Neural progenitor cell (in vitro differentiated cells): ENCODE measurements around the gene MCL1. TPM values are rescaled to one million over a fixed set of nuclear protein-coding genes. Genes with fewer than 3 reads are reported as not detected.
A peak's percentile ranks its signal among the peaks of the same experiment; 100 is the strongest.

Experiments used
- DNase-seq: peaks from one replicate; pipeline ENCODE4 v3.0.0-alpha.2; 2016; ENCODE audit warnings: low spot score
- H2AFZ ChIP-seq: fragments of 200-600 bp; sonication (generic); replicated peaks from 2 replicates; pipeline ENCODE4 v1.6.1; 2016; ENCODE audit warnings: antibody characterized with exemption
- H3F3A ChIP-seq: fragments of 200-600 bp; sonication (generic); 2 replicates; pipeline ENCODE4 v1.6.1; 2016; ENCODE audit warnings: antibody characterized with exemption, low read depth
- H3K27ac ChIP-seq: fragments of 200-600 bp; sonication (generic); 2 replicates; pipeline ENCODE4 v1.5.1; 2016; ENCODE audit warnings: mild to moderate bottlenecking
- H3K27me3 ChIP-seq: fragments of 200-600 bp; sonication (generic); 2 replicates; pipeline ENCODE4 v1.6.1; 2016; ENCODE audit warnings: mild to moderate bottlenecking, moderate library complexity
- H3K36me3 ChIP-seq: fragments of 200-600 bp; sonication (generic); 2 replicates; pipeline ENCODE4 v1.5.1; 2016
- H3K4me1 ChIP-seq: fragments of 200-600 bp; sonication (generic); 2 replicates; pipeline ENCODE4 v1.6.1; 2016; ENCODE audit warnings: mixed run types
- H3K4me2 ChIP-seq: fragments of 200-600 bp; sonication (generic); 2 replicates; pipeline ENCODE4 v1.6.1; 2016
- H3K4me3 ChIP-seq: fragments of 200-600 bp; sonication (generic); 2 replicates; pipeline ENCODE4 v1.5.1; 2016
- H3K79me2 ChIP-seq: fragments of 200-600 bp; sonication (generic); 2 replicates; pipeline ENCODE4 v1.6.1; 2016; ENCODE audit warnings: low read depth
- H3K9ac ChIP-seq: fragments of 200-600 bp; sonication (generic); 2 replicates; pipeline ENCODE4 v1.6.1; 2016
- H3K9me3 ChIP-seq: fragments of 200-600 bp; sonication (generic); 2 replicates; pipeline ENCODE4 v1.5.1; 2016; ENCODE audit warnings: low read depth
- H4K20me1 ChIP-seq: fragments of 200-600 bp; sonication (generic); 2 replicates; pipeline ENCODE4 v1.6.1; 2016; ENCODE audit warnings: low read depth
- H3K27ac Mint-ChIP-seq: 3 replicates; pipeline ENCODE4 v1.8.0; 2021; ENCODE audit warnings: mixed read lengths
- H3K27me3 Mint-ChIP-seq: 2 replicates; pipeline ENCODE4 v1.8.0; 2022; ENCODE audit warnings: low read depth, mild to moderate bottlenecking, inconsistent platforms, moderate library complexity, mixed read lengths; ENCODE audit not compliant: insufficient read depth
- H3K36me3 Mint-ChIP-seq: 3 replicates; pipeline ENCODE4 v1.8.0; 2021; ENCODE audit warnings: mixed read lengths
- H3K4me1 Mint-ChIP-seq: 3 replicates; pipeline ENCODE4 v1.8.0; 2021; ENCODE audit warnings: mixed read lengths
- H3K4me3 Mint-ChIP-seq: 3 replicates; pipeline ENCODE4 v1.8.0; 2021; ENCODE audit warnings: mild to moderate bottlenecking, moderate library complexity, mixed read lengths
- H3K9me3 Mint-ChIP-seq: 3 replicates; pipeline ENCODE4 v1.8.0; 2020; ENCODE audit warnings: mixed read lengths
- EZH2 ChIP-seq: fragments of 200-600 bp; sonication (generic); IDR thresholded peaks from 2 replicates; pipeline ENCODE4 v1.6.1; 2017; ENCODE audit warnings: antibody characterized with exemption, mild to moderate bottlenecking, moderate library complexity
- EZH2phosphoT487 ChIP-seq: fragments of 200-600 bp; sonication (generic); IDR thresholded peaks from 2 replicates; pipeline ENCODE4 v1.6.1; 2017; ENCODE audit warnings: antibody characterized with exemption
- total RNA-seq: library from RNA; depleted of rRNA; stranded (reverse); fragments of >200 nt; gene quantifications from 2 replicates; pipeline ENCODE4 v1.2.3, GENCODE V29; 2015; ENCODE audit warnings: low replicate concordance
- TF ChIP-seq, protein P1 (sequence below): fragments of 200-600 bp; sonication (generic); IDR thresholded peaks from 2 replicates; pipeline ENCODE4 v1.5.1; 2017; ENCODE audit warnings: antibody characterized with exemption, mild to moderate bottlenecking

Gene MCL1
- total RNA-seq, 1 donor from 2014 or later, result 232 TPM

DNA sequence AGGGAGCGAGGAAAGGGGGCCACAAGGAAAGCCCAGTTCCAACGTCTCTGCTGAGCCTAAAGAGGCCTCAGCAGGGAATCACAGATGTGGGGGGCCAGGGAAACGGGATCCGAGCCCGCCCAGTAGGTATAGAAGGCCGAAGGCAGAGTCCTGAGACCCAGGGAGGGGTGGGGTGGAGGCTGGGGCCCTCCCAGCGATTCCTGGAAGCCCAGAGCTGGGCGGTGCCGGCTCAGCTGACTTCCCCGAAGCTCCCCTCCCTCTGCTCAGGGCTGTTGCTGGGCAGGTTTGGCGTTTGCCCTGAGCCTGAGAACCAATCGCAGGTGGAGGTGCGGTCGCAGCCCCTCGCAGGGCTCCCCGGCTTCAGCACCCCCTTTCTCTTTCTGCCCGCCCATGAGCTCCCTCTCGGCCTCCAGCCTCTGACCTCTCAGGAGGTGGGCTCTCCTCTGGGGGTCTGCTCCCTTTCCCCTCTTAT, 17.4 kb downstream of the MCL1 start:
- Mint-ChIP-seq H3K27ac (peak overlapping the region; percentile 99), H3K4me1 (peaks cover 46% of the 10 kb centered on the region), H3K9me3 (no peaks in the 10 kb centered on the region), H3K27me3 (peaks cover 2% of the 10 kb centered on the region), H3K36me3 (no peaks in the 10 kb centered on the region), H3K4me3 (peak overlapping the region; percentile 87)
- Histone ChIP-seq H3K27me3 (no peaks in the 10 kb centered on the region), H3K27ac (peak overlapping the region; percentile 98), H4K20me1 (peaks cover 5% of the 10 kb centered on the region), H3K36me3 (no peaks in the 10 kb centered on the region), H3K79me2 (peaks cover 49% of the 10 kb centered on the region), H3K9me3 (no peaks in the 10 kb centered on the region), H3F3A (peaks cover 39% of the 10 kb centered on the region), H3K4me3 (peak overlapping the region; percentile 64), H2AFZ (peak overlapping the region; percentile 6), H3K4me2 (peak overlapping the region; percentile 89), H3K9ac (peak overlapping the region; percentile 78), H3K4me1 (peaks cover 31% of the 10 kb centered on the region)
- TF ChIP-seq, protein P1, sequence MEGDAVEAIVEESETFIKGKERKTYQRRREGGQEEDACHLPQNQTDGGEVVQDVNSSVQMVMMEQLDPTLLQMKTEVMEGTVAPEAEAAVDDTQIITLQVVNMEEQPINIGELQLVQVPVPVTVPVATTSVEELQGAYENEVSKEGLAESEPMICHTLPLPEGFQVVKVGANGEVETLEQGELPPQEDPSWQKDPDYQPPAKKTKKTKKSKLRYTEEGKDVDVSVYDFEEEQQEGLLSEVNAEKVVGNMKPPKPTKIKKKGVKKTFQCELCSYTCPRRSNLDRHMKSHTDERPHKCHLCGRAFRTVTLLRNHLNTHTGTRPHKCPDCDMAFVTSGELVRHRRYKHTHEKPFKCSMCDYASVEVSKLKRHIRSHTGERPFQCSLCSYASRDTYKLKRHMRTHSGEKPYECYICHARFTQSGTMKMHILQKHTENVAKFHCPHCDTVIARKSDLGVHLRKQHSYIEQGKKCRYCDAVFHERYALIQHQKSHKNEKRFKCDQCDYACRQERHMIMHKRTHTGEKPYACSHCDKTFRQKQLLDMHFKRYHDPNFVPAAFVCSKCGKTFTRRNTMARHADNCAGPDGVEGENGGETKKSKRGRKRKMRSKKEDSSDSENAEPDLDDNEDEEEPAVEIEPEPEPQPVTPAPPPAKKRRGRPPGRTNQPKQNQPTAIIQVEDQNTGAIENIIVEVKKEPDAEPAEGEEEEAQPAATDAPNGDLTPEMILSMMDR, result no peak
- no peak for TF ChIP-seq EZH2phosphoT487
- peak; percentile 94 for DNase-seq

DNA sequence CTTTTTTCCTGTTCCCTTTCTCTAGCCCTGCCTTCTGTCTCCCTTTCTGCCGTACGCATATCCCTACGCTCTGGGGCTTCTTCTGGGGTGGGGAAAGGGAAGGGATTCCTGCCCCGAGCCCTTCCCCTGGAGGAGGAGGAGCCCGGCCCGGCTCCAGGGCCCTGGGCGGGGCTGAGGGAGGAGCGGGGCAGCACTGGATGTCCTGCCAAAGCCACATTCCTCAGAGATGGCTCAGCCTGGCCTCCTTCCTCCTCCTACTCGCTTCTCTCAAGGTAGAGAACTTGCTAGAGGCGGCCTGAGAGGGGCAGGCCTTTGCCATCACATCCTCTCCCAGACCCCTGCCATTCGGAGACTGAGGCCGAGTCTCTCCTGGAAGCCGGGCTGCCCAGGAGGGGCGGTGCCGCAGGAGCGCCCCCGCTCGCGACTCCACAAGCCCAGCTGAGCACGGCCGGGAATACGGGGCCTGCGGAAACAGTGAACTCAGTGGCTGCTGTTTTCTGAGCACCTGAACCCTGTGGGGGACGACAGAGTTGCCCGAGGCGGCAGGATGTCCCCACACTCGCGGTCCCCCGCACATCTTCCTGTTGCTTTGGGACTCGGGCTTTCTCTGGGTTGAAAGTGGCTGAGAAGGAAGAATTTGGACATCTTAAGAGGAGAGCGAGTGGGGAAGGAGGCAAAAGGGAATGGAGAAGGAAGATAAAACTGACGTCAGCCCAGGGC, 18.0 kb downstream of the MCL1 start:
- Histone ChIP-seq H3K4me1 (peaks cover 26% of the 10 kb centered on the region), H3K27ac (peak overlapping the region; percentile 98), H3K36me3 (no peaks in the 10 kb centered on the region), H3K9me3 (no peaks in the 10 kb centered on the region), H4K20me1 (peaks cover 5% of the 10 kb centered on the region), H2AFZ (no peak overlapping the region), H3K27me3 (no peaks in the 10 kb centered on the region), H3F3A (peaks cover 38% of the 10 kb centered on the region), H3K4me3 (peak overlapping the region; percentile 64), H3K4me2 (peak overlapping the region; percentile 89), H3K79me2 (peaks cover 43% of the 10 kb centered on the region), H3K9ac (peak overlapping the region; percentile 78)
- TF ChIP-seq EZH2phosphoT487 (no peak), EZH2 (no peak)
- TF ChIP-seq, protein P1, result no peak
- Mint-ChIP-seq H3K27ac (peak overlapping the region; percentile 99), H3K4me1 (peaks cover 47% of the 10 kb centered on the region), H3K9me3 (no peaks in the 10 kb centered on the region), H3K36me3 (no peaks in the 10 kb centered on the region), H3K27me3 (peaks cover 2% of the 10 kb centered on the region), H3K4me3 (peak overlapping the region; percentile 87)
- peak; percentile 96 for DNase-seq

DNA sequence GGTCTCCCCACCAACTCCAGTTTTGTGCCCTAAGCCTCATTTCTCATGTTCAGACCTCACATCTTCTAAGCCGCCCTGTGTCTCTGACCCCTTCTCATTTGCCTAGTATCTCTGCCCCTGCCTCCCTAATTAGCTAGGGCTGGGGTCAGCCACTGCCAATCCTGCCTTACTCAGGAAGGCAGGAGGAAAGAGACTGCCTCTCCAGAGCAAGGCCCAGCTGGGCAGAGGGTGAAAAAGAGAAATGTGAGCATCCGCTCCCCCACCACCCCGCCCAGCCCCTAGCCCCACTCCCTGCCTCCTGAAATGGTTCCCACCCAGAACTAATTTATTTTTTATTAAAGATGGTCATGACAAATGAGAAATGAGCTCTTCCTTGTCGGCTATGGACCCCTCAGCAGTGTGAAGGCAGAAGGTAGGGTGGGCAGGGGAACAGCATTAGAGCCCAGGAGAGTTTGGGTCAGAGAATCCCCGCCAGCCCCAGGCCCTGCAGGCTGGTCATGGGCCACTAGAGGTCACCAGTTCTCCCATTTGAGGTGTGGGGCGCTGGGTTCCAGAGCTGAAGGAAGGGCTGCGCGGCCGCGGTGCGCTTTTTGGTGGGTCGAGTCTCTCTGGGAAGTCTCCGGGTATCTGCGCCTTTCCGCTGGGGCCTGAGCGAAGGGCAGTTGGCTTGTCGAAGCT, 18.7 kb downstream of the MCL1 start:
- TF ChIP-seq, protein P1, result peak; percentile 88
- TF ChIP-seq EZH2, result no peak
- DNase-seq, result peak; percentile 96
- H2AFZ ChIP-seq, result no peak overlapping the region
- peak overlapping the region; percentile 64 for H3K4me3 ChIP-seq
- H4K20me1 ChIP-seq, result peaks cover 5% of the 10 kb centered on the region
- Mint-ChIP-seq H3K9me3 (no peaks in the 10 kb centered on the region), H3K27me3 (no peaks in the 10 kb centered on the region), H3K27ac (peak overlapping the region; percentile 99), H3K4me1 (peaks cover 45% of the 10 kb centered on the region), H3K4me3 (peak overlapping the region; percentile 87), H3K36me3 (no peaks in the 10 kb centered on the region)
- peaks cover 36% of the 10 kb centered on the region for H3K79me2 ChIP-seq
- H3K4me1 ChIP-seq, result peaks cover 31% of the 10 kb centered on the region
- peaks cover 38% of the 10 kb centered on the region for H3F3A ChIP-seq
- H3K9ac ChIP-seq, result no peak overlapping the region
- H3K36me3 ChIP-seq, result no peaks in the 10 kb centered on the region
- H3K27me3 ChIP-seq, result no peaks in the 10 kb centered on the region
- H3K9me3 ChIP-seq, result no peaks in the 10 kb centered on the region
- peak overlapping the region; percentile 98 for H3K27ac ChIP-seq
- H3K4me2 ChIP-seq, result peak overlapping the region; percentile 89
